GM18499 (cell line): ENCODE results near the gene C1orf21.

Experiments
- ATAC-seq: cut with Tn5 transposase; IDR thresholded peaks from one replicate; pipeline ENCODE4 v1.9.1; 2021; ENCODE audit warnings: moderate number of reproducible peaks; ENCODE audit not compliant: insufficient read depth, unreplicated experiment

C1orf21 gene

GRCh38 chr1:184385865-184386311 lies 941 bp upstream of the C1orf21 start:
- no peak for ATAC-seq

DNA sequence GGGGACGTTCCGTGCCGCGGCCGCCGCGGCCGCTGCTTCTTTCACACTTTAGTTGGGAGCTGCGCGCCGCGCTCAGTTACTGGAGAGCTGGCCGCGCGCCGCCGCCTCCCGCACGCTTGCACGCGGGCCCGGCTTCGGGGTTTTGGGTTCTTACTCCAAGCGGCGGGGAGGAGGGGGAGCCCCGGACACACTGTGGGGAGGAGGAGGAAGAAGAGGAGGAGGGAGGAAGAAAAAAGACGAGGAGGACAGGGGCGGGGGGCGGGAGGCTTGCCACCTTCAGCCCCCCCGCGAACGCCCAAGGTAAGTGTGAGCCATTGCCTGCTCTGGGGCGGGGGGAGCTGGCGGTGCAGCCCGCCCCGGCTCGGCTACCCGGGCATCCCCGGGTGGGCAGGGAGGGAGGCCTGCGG lies 243 bp downstream of the C1orf21 start:
- ATAC-seq: no peak

DNA sequence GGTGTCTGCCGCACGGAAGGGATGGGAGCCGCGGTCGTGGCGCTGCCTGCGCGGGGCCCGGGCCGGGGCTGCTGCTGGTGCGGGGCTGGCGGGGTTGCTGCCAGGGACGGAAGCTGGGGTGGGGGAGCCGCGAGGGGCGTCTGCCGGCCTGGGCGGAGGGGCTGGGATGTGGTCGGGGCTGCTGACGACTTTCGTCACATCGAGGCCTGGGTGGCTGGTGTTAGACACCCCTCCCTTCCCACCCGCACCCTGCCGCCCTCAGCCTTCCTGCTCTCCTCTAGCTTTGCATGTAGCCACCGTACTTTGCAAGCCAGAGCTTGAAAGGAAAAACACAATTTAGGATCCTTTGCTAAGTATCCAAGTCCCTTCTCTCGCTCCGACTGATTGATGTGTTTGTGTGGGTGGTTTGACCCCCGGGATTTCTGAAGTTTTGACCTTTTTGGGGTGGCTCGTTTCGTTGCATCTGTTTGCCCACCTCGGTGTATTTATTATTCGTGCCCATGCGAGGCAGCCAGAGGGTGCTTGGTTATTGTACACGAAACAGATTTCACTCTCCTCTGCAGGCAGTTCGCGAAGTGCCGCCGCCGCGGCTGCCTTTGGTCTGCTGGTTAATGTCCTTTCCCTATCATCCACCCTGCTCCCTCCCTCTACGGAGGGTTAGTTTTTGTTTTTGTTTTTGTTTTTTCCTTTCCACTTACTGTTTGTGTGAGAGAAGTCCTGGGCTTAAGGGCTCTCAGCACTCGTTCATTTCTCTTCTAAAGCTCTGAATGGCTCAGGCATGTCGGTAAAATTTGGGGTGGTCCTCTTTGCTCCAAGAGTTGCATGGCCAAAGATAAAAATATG lies 868 bp downstream of the C1orf21 start:
- no peak for ATAC-seq

DNA sequence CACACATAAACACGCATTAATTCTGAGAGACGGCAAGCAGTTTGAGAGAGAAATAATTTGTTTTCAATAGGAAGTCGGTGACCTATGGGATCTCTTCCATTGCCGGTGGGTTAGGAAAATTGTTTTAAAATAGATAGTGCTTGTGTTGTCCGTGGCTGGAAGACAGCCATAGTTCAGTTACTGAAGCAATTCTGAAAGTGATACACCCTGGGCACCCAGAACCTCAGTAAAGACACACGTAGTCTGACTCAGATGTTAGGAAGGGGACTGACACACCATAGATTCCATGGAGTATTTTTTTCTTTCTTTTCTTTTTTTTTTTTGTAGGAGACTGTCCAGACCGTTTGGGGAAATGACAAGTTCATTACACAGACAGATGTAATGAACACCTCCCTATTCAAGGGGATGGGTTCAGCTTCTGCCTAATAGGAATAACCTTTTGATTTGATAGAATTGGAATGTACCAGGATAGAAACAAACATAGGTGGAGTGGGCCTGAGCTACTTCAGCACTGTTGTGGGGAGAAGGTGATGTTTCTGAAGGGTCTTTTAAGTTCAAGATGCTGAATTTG lies 1.6 kb downstream of the C1orf21 start:
- ATAC-seq: no peak

- no peak for ATAC-seq
Observed at GRCh38 chr1:184388971-184389370, 2.1 kb downstream of the C1orf21 start.

- ATAC-seq: no peak
Observed at GRCh38 chr1:184389446-184389845, 2.6 kb downstream of the C1orf21 start.

DNA sequence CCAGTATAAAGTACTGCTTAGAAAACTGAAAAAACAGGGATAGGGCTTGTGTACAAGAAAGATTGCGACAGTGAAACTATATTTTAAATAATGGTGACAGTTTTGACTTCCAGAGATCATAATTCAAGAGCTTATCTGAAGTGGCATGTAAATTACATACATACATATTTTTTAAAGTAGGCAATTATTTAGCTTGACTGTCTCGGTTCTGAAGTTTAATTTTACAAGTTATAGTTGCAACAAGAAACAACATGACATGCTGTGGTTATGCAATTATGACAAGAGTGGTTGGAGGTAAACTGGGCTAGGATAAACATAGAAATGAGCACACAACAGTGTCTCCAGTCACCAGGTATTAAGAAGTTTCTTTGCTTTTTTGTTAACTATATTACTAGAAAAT lies 4.1 kb downstream of the C1orf21 start:
- no peak for ATAC-seq

DNA sequence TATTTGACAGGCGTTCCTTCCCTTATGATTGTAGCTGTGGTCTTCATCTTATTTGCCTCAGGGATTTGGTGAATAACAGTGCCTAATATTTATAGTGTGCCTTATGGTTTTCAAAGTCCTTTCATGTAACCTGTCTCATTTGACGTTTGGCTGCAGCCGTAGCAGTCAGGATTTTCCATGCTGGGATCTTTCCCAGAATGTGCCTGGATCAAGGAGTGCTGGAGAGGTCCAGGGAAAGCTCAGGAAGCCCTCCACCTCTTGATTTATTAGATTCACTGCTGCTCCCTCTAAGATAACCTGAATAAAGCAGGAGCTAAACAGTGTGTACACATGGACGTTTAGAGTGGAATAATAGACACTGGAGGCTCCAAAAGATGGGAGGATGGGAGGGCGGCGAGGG lies 5.2 kb downstream of the C1orf21 start:
- no peak for ATAC-seq

GRCh38 chr1:184392779-184393522 lies 6.1 kb downstream of the C1orf21 start:
- no peak for ATAC-seq

DNA sequence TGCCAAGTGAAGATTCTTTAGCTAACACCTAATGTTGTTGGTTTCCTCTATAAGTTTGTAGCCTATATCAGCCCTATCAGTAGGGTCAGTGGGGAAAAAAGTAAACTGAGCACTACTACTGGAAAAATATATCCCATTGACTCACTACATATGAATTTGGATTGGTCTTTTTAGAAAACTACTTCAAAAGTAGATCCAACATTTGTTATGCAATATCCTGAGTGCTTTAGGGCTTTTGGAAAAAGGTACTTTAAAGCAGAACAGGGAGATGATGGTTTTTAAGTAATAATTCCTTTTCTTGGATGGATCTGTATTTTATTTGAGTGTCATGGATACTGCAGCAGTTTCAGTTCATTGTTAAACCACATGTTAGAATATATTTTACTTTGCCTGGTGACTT lies 7.1 kb downstream of the C1orf21 start:
- ATAC-seq: no peak

DNA sequence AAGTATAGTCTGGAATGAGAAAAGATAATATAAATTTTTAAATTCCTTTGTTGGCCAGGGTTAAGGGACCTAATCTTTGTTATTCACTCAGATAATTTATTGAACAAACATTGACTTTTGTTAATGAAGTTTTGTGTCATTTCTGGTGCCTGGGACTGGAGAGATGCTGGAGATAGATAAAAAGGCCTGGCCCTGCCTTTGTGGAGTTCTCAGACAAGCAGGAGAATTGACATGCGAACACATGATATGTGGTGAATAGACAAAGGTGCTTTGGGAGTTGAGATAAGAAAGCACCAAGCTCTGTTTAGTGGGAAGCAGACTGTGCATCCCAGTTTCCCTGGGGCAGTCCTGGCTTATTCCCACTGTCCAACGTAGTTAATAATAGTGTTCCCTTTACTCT lies 8.5 kb downstream of the C1orf21 start:
- ATAC-seq: no peak

DNA sequence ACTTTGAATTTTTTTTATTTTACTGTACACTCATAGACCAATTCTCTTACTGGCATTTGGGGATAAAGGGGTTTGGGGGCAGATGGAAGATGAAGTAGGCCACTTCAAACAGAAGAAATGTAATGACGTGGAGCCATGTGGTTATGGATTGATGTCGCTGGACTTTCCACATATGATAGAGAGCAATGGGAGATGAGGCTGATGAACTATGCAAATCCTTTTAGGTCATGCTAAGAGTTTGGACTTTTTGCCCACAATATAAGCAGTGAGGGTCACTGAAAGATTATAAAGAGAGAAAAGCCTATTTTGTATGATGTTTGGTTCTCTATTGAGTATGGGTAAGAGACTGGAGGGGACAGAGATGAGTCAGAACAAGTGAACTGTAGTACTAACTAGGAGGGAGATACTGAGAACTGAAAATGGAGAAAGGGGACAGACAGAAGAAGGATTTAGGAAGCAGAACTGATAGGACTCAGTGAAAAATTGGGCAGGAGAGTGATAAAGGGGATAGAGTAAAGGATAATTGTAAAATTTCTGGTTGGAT lies 9.2 kb downstream of the C1orf21 start:
- no peak for ATAC-seq

DNA sequence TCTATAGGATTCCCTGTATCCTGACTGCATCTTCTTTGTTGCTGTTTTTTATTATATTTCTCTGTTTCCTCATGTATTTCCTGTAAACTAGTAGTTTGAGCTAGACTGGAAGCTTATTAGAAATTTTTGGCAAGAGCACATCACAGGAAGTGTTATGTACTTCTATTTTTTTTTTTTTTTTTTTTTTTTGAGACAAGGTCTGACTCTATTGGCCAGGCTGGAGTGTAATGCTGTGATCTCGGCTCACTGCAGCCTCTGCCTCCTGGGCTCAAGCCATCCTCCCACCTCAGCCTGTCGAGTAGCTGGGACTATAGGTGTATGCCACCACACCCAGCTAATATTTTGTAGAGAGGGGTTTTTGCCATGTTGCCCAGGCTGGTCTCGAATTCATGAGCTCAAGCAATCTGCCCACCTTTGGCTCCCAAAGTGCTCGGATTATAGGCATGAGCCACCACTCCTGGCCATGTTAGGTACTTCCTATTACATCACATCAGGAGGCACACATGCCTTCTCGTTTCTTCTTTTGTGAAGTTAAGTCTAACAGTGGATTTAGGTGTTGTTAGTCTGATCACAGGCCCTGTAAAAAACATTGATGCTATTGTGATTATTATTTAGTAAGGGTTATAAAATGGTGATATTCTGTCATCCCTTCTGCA lies 12.5 kb downstream of the C1orf21 start:
- ATAC-seq: no peak

GRCh38 chr1:184403961-184404726 lies 17.3 kb downstream of the C1orf21 start:
- ATAC-seq: no peak

DNA sequence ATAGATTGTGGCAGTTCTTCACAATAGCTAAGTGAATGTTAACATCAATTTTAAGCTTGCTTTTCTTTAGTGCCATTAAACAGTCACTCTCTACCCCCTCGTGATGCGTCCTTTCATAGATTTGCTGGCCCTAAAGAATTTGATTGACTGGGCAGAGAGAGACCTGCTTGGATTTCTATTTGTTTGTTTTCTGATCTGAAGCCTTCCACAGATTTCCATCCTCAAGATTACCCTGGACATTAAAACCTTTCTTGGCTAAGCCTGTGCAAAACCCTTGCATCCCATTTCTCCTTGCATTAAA lies 17.8 kb downstream of the C1orf21 start:
- no peak for ATAC-seq

- no peak for ATAC-seq
Observed at GRCh38 chr1:184405094-184405800, 18.4 kb downstream of the C1orf21 start.

GRCh38 chr1:184405801-184406142 lies 18.9 kb downstream of the C1orf21 start:
- no peak for ATAC-seq

GRCh38 chr1:184406479-184406878 lies 19.6 kb downstream of the C1orf21 start:
- ATAC-seq: no peak

- ATAC-seq: no peak
Observed at GRCh38 chr1:184407816-184408510, 21.1 kb downstream of the C1orf21 start.
